Neural crest cell (in vitro differentiated cells): ENCODE measurements around the gene CXorf49B. TPM values are rescaled to one million over a fixed set of nuclear protein-coding genes. Genes with fewer than 3 reads are reported as not detected.
"Not testable (repeated sequence)": the region's sequence is repeated elsewhere in the genome, so short reads cannot be mapped to it uniquely, and the experiment has no call there.

ENCODE experiments used
- DNase-seq: peaks from one replicate; pipeline ENCODE4 v3.0.0; 2021; ENCODE audit warnings: low read depth, mixed read lengths, low spot score
- H3K27ac Mint-ChIP-seq: one replicate; pipeline ENCODE4 v1.8.0; 2021; ENCODE audit warnings: mild to moderate bottlenecking, mixed read lengths; ENCODE audit not compliant: unreplicated experiment
- H3K27me3 Mint-ChIP-seq: 2 replicates; pipeline ENCODE4 v1.8.0; 2021; ENCODE audit warnings: low read depth, mild to moderate bottlenecking, mixed read lengths
- H3K36me3 Mint-ChIP-seq: 2 replicates; pipeline ENCODE4 v1.8.0; 2021; ENCODE audit warnings: low read depth, mild to moderate bottlenecking, mixed read lengths
- H3K4me1 Mint-ChIP-seq: 2 replicates; pipeline ENCODE4 v1.8.0; 2021; ENCODE audit warnings: mixed read lengths
- H3K4me3 Mint-ChIP-seq: one replicate; pipeline ENCODE4 v1.8.0; 2021; ENCODE audit warnings: mild to moderate bottlenecking, mixed read lengths
- H3K9me3 Mint-ChIP-seq: 2 replicates; pipeline ENCODE4 v1.8.0; 2021; ENCODE audit warnings: mixed read lengths
- long read RNA-seq: library from polyadenylated mRNA; unstranded; transcript quantifications from one replicate; pipeline ENCODE4 v2.0.0, GENCODE V29; 2020
- total RNA-seq: library from RNA; stranded (reverse); gene quantifications from 2 replicates; pipeline ENCODE4 v1.2.1, GENCODE V29; 2021

The CXorf49B gene
- not detected in 2 replicates for total RNA-seq
- long read RNA-seq, result 0 reads

DNA sequence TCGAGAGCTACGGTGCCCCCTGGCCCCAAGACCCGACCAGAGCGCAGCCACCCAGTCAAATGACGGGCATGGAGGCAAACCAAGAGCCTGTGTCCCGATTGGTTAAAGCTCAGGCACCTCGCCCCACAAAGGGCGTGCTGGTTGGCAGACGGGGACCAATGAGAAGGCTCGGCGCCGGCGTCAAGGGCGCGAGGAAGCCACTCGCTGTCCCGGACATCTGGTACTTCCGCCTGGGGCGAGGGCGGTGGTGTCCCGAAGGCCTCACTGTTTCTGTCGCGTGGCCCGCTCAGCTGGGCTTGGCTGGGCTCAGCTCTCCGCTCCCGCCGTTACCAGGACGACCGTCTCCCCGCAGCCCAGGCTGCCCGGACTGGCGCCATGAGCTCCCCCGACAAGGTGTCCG is at the start of gene CXorf49B:
Gene CXorf49B (plus strand): TSS at position 301 of the 400 bp plus-strand sequence. CDS start 75 bp downstream, at position 376.
- H3K27me3 Mint-ChIP-seq, H3K9me3 Mint-ChIP-seq, H3K4me3 Mint-ChIP-seq, H3K4me1 Mint-ChIP-seq, H3K27ac Mint-ChIP-seq, H3K36me3 Mint-ChIP-seq, DNase-seq: not testable (repeated sequence)

DNA sequence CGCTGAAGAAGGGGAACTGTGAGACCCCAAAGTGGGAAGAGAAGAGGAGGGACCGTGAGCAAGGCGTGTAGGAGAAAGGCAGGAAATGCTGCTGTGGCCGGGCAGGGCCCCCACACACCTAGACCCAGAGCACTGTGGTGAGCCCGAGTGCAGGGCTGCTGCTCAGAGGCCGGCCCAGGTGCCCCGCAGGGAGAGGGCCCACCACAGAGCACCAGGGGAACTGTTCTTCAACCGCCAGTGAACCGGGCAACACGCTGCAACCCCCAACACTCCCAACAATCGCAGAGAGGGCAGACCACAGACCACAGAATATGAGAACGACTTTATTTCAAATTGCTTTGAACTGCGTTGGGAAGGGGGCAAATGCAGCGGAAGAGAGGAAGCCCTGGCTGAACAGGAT is 49.1 kb upstream of the CXorf49B start:
- H3K36me3 Mint-ChIP-seq, H3K4me3 Mint-ChIP-seq, H3K9me3 Mint-ChIP-seq, H3K27ac Mint-ChIP-seq, DNase-seq, H3K27me3 Mint-ChIP-seq, H3K4me1 Mint-ChIP-seq: not testable (repeated sequence)

DNA sequence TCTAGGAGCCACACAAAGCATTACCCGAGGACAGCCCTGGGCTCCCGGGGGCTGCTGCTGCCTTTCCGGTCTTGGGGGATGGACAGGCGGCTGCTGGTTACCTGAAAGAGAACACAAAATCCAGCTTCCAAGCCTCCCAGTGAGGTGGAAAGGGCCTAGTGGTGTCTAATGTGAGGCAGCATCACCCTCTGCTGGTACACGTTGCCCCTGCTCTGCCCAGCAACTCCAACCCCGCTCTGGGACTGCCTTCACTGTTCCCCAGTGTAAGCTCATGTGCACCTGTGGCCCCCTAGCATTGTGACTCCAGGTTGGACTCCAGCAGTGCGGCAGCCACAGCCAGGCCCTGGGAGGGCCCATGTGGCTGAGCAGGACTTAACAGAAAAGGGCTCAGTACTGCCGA is 47.6 kb upstream of the CXorf49B start:
- not testable (repeated sequence) for H3K27me3 Mint-ChIP-seq, H3K36me3 Mint-ChIP-seq, H3K27ac Mint-ChIP-seq, H3K4me1 Mint-ChIP-seq, H3K4me3 Mint-ChIP-seq, H3K9me3 Mint-ChIP-seq, DNase-seq

DNA sequence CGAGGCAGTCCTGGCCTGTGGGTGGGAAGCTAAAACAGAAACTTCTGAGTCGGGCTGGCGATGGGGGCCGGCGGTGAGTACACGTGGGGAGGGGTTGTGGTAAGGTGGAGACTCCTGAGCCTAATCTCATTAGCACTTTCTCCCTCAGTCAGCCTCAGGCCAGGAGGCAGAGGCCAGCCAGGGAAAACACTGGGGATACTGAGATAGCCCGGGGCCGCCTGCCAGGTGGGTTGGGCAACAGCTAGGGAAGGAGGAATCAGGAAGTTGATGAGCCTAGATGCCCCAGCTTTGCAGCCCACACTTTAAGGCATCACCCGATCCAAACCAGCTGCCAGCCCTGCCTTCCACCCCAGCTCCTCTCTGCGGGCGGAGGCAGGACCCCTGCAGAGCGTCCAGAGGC is 46.8 kb upstream of the CXorf49B start:
- H3K4me1 Mint-ChIP-seq, H3K27me3 Mint-ChIP-seq, H3K36me3 Mint-ChIP-seq, H3K4me3 Mint-ChIP-seq, DNase-seq, H3K27ac Mint-ChIP-seq, H3K9me3 Mint-ChIP-seq: not testable (repeated sequence)

DNA sequence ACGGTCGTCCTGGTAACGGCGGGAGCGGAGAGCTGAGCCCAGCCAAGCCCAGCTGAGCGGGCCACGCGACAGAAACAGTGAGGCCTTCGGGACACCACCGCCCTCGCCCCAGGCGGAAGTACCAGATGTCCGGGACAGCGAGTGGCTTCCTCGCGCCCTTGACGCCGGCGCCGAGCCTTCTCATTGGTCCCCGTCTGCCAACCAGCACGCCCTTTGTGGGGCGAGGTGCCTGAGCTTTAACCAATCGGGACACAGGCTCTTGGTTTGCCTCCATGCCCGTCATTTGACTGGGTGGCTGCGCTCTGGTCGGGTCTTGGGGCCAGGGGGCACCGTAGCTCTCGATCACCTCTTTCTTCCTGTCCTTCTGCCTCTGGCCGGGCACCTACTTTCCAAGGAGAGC is 45.0 kb upstream of the CXorf49B start, which contains the start of gene CXorf49:
Gene CXorf49 (minus strand): TSS at position 101 of the 400 bp plus-strand sequence. CDS start 134 bp downstream, outside the sequence.
- not testable (repeated sequence) for DNase-seq, H3K4me1 Mint-ChIP-seq, H3K9me3 Mint-ChIP-seq, H3K36me3 Mint-ChIP-seq, H3K27me3 Mint-ChIP-seq, H3K4me3 Mint-ChIP-seq, H3K27ac Mint-ChIP-seq

DNA sequence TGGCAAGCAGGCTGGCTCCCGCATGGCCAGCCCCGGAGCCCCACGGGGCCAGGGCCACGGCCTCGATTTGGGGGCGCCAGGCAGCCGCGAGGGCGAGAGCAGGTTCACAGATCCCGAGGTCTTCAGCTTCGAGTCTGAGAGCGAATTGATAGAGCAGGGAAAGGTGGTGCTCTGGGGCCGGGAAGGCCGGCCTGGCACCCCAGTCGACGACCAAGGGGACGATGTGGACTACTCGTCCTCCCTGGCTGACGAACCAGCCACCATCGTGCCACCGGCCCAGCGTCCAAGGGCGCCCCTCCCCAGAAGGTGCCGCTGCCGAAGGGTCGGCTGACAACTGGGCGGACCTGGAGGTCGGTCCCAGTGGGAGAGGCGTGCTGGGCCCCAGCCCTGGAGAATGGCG is 44.0 kb upstream of the CXorf49B start:
- not testable (repeated sequence) for H3K36me3 Mint-ChIP-seq, H3K27me3 Mint-ChIP-seq, H3K4me1 Mint-ChIP-seq, H3K4me3 Mint-ChIP-seq, H3K27ac Mint-ChIP-seq, H3K9me3 Mint-ChIP-seq, DNase-seq

DNA sequence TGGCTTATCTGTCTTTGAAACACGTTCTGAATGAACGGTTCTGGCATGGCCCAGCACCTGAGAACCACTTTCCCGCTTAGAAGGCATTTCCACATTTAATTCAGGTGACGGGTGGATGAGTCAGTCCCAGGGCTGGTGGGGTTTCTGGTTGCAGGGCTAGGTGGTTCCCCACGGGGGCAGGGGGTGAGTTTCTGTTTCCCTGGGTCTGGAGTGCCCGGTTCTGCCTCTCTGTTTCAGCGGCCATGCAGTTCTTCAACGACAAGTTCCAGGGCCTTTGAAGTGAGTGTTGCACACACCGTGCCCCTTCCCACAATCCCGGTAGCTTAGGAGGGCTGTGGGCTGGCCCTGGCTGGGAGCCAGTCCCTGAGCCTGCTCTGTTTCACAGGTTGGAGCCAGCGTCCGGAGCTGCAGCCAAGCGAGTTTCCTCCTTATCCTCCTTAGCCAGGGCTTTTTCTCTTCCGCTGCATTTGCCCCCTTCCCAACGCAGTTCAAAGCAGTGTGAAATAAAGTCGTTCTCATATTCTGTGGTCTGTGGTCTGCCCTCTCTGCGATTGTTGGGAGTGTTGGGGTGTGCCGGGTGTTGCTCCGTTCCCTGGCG is 42.8 kb upstream of the CXorf49B start:
- not testable (repeated sequence) for H3K4me3 Mint-ChIP-seq, H3K27ac Mint-ChIP-seq, H3K4me1 Mint-ChIP-seq, H3K36me3 Mint-ChIP-seq, H3K9me3 Mint-ChIP-seq, DNase-seq, H3K27me3 Mint-ChIP-seq

DNA sequence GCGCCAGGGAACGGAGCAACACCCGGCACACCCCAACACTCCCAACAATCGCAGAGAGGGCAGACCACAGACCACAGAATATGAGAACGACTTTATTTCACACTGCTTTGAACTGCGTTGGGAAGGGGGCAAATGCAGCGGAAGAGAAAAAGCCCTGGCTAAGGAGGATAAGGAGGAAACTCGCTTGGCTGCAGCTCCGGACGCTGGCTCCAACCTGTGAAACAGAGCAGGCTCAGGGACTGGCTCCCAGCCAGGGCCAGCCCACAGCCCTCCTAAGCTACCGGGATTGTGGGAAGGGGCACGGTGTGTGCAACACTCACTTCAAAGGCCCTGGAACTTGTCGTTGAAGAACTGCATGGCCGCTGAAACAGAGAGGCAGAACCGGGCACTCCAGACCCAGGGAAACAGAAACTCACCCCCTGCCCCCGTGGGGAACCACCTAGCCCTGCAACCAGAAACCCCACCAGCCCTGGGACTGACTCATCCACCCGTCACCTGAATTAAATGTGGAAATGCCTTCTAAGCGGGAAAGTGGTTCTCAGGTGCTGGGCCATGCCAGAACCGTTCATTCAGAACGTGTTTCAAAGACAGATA is 2.4 kb upstream of the CXorf49B start:
- H3K4me1 Mint-ChIP-seq, H3K9me3 Mint-ChIP-seq, H3K36me3 Mint-ChIP-seq, H3K27ac Mint-ChIP-seq, H3K27me3 Mint-ChIP-seq, H3K4me3 Mint-ChIP-seq, DNase-seq: not testable (repeated sequence)

DNA sequence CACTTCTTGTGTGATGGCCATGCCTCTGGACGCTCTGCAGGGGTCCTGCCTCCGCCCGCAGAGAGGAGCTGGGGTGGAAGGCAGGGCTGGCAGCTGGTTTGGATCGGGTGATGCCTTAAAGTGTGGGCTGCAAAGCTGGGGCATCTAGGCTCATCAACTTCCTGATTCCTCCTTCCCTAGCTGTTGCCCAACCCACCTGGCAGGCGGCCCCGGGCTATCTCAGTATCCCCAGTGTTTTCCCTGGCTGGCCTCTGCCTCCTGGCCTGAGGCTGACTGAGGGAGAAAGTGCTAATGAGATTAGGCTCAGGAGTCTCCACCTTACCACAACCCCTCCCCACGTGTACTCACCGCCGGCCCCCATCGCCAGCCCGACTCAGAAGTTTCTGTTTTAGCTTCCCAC is 1.7 kb downstream of the CXorf49B start:
- not testable (repeated sequence) for H3K9me3 Mint-ChIP-seq, H3K27ac Mint-ChIP-seq, H3K4me1 Mint-ChIP-seq, H3K36me3 Mint-ChIP-seq, H3K27me3 Mint-ChIP-seq, H3K4me3 Mint-ChIP-seq, DNase-seq

DNA sequence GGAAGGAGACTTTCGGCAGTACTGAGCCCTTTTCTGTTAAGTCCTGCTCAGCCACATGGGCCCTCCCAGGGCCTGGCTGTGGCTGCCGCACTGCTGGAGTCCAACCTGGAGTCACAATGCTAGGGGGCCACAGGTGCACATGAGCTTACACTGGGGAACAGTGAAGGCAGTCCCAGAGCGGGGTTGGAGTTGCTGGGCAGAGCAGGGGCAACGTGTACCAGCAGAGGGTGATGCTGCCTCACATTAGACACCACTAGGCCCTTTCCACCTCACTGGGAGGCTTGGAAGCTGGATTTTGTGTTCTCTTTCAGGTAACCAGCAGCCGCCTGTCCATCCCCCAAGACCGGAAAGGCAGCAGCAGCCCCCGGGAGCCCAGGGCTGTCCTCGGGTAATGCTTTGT is 2.5 kb downstream of the CXorf49B start:
- H3K27me3 Mint-ChIP-seq, H3K27ac Mint-ChIP-seq, H3K4me3 Mint-ChIP-seq, H3K9me3 Mint-ChIP-seq, DNase-seq, H3K36me3 Mint-ChIP-seq, H3K4me1 Mint-ChIP-seq: not testable (repeated sequence)

DNA sequence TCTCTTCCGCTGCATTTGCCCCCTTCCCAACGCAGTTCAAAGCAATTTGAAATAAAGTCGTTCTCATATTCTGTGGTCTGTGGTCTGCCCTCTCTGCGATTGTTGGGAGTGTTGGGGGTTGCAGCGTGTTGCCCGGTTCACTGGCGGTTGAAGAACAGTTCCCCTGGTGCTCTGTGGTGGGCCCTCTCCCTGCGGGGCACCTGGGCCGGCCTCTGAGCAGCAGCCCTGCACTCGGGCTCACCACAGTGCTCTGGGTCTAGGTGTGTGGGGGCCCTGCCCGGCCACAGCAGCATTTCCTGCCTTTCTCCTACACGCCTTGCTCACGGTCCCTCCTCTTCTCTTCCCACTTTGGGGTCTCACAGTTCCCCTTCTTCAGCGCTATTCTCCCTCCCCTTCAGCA is 4.0 kb downstream of the CXorf49B start:
- DNase-seq, H3K27me3 Mint-ChIP-seq, H3K36me3 Mint-ChIP-seq, H3K27ac Mint-ChIP-seq, H3K4me3 Mint-ChIP-seq, H3K9me3 Mint-ChIP-seq, H3K4me1 Mint-ChIP-seq: not testable (repeated sequence)

DNA sequence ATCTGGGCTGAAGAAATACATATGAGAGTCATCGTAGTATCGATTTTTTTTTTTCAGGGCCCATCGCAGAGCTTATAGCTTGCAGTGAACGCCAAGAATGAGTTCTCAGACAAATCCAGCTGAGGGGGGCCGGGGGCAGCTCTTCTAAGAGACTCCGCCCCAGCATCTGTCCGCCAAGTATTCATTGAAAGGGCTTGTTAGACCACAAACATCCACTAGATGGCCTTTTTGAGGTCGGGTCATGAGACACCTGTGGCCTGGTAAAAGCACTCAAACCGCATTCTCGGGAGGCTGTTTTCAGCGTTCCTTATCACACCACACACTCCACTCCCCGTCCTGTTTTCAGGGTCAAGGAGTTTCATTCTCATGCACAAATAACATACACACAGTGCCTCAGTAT is 15.2 kb downstream of the CXorf49B start:
- not testable (repeated sequence) for H3K4me3 Mint-ChIP-seq, H3K36me3 Mint-ChIP-seq, H3K27ac Mint-ChIP-seq, H3K4me1 Mint-ChIP-seq, DNase-seq, H3K9me3 Mint-ChIP-seq, H3K27me3 Mint-ChIP-seq

DNA sequence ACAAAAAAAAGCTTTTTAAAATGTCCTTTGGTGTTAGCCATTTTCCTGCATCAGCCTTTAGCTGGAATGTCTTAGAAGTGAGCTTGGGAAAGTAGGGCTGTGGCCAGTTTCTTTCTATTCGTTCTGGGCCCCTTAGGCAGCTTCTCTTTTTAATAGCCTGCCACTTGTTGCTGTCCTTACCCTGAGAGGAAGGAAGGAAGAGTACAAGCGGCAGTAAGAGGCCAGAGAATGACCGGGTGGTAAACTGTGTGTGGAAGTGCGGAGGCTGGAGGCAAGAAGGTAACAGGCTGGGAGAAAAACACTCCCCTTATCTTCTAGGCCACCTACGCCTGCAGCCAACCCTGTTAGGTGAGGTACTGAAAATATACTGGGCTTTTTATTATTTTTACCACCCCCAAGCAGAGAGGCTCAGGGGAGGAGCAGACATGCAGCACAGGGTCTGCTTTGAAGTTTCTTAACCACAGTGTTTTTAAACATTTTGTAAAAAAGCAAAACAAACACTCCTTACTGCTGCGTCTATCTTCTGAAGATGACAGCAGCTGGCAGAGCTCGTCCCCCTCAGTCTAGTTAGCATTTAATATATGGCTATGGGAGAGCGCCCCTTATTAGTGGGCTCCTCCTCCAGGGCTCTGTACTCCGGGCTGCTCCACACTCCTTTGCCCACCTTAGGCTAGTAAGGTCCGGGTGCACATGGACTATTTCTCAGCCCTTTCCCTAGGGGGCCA is 19.2 kb downstream of the CXorf49B start:
- DNase-seq, H3K4me1 Mint-ChIP-seq: not testable (repeated sequence)

DNA sequence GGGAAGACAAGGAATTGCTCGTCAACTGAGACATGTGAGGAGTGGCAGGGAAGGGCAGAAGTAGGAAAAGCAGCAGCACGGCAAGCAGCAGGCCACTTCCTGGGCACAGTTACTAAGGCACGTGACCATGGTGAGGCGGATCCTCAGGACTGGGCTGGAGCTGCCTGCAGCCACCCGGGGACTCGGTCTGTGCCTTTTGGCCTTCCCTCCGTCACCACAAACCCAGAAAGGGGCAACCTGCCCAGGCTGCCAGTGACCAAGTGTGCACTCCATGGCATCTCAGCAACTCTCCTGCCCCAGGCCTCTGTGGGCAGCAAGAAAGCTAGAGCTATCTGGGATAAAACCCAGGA is 19.8 kb downstream of the CXorf49B start:
- H3K4me3 Mint-ChIP-seq, H3K27me3 Mint-ChIP-seq, H3K36me3 Mint-ChIP-seq, H3K4me1 Mint-ChIP-seq, H3K27ac Mint-ChIP-seq, DNase-seq, H3K9me3 Mint-ChIP-seq: not testable (repeated sequence)

More for the DNA sequence above, 19.2 kb downstream of the CXorf49B start:
- H3K27me3 Mint-ChIP-seq, H3K9me3 Mint-ChIP-seq, H3K4me3 Mint-ChIP-seq, H3K36me3 Mint-ChIP-seq, H3K27ac Mint-ChIP-seq: not testable (repeated sequence)
